ENCODE results near the gene ITIH5.

Gene ITIH5

DNA sequence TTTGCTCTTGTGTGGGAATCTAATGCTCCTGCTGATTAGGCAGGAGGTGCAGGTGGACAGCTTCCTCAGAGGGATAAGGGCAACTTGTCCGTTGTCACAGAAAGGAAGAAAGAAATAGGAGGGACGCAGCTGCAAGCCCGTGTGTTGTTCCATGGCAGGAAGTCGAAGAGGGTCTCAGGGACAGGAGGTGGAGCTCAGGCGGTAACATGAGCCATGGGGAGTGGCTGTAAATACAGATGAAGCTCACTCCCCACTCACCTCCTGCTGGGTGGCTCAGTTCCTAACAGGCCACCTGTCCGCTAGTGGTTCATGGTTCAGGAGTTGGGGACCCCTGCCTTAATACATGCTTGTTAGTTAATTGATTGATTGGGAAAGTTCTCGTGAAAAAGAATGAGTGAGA lies 154.3 kb downstream of the ITIH5 start:
- TF ChIP-seq CTCF (IDR thresholded peaks at IDR 0.05): no peak
- no peak overlapping the region for H3K4me3 ChIP-seq
- no peak overlapping the region for H3K27ac ChIP-seq
- DNase-seq (ENCODE audit: low spot score): no peak

GRCh38 chr10:7511612-7512011 lies 155.2 kb downstream of the ITIH5 start:
- DNase-seq (ENCODE audit: low spot score): no peak
- H3K4me3 ChIP-seq: no peak overlapping the region
- H3K27ac ChIP-seq: no peak overlapping the region
- no peak for TF ChIP-seq CTCF (IDR thresholded peaks at IDR 0.05)
